Fibroblast of lung (primary cell): Measurements from ENCODE around the gene EEFSEC. TPM values are rescaled to one million over a fixed set of nuclear protein-coding genes. Genes with fewer than 3 reads are reported as not detected.

Source experiments
- DNase-seq, 2 donors: peaks; one replicate each; pipeline versions ENCODE4 v3.0.0 to v3.0.0-alpha.2; 2010; ENCODE audit warnings: low read depth in 2 of 2
- H2AFZ ChIP-seq: 2 replicates; pipeline ENCODE4 v1.5.1; 2012; ENCODE audit warnings: low read length, control low read depth, inconsistent platforms
- H3K27ac ChIP-seq: 2 replicates; pipeline ENCODE4 v1.5.1; 2011; ENCODE audit warnings: low read length, control low read depth; ENCODE audit not compliant: insufficient read depth
- H3K27me3 ChIP-seq: 2 replicates; pipeline ENCODE4 v1.5.1; 2011; ENCODE audit warnings: mild to moderate bottlenecking, low read length; ENCODE audit not compliant: control insufficient read depth, insufficient read depth
- H3K36me3 ChIP-seq: 2 replicates; pipeline ENCODE4 v1.5.1; 2011; ENCODE audit warnings: low read length; ENCODE audit not compliant: control insufficient read depth, insufficient read depth
- H3K4me1 ChIP-seq: 2 replicates; pipeline ENCODE4 v1.5.1; 2011; ENCODE audit warnings: low read length; ENCODE audit not compliant: control insufficient read depth, insufficient read depth; ENCODE audit errors: extremely low read depth
- H3K4me2 ChIP-seq: 2 replicates; pipeline ENCODE4 v1.5.1; 2011; ENCODE audit warnings: low read length, control low read depth; ENCODE audit not compliant: insufficient read depth; ENCODE audit errors: extremely low read depth
- H3K4me3 ChIP-seq, 4 experiments: fragments of 200-600 bp in 1 of 4; sonication (generic) in 1 of 4; replicated peaks in 1 of 4; 2 replicates each; pipeline ENCODE4 v1.5.1; 2011 to 2016; ENCODE audit warnings: low read length in 4 of 4, low read depth in 3 of 4, mild to moderate bottlenecking in 3 of 4, control low read depth in 2 of 4, inconsistent platforms in 1 of 4, mixed read lengths in 1 of 4; ENCODE audit not compliant: insufficient read depth in 1 of 4; ENCODE audit errors: control extremely low read depth in 1 of 4
- H3K79me2 ChIP-seq: 2 replicates; pipeline ENCODE4 v1.5.1; 2012; ENCODE audit warnings: mild to moderate bottlenecking, low read length, inconsistent platforms; ENCODE audit not compliant: control insufficient read depth, insufficient read depth
- H3K9ac ChIP-seq: 2 replicates; pipeline ENCODE4 v1.5.1; 2011; ENCODE audit warnings: mild to moderate bottlenecking, low read length, control low read depth; ENCODE audit not compliant: insufficient read depth
- H3K9me3 ChIP-seq: 2 replicates; pipeline ENCODE4 v1.5.1; 2012; ENCODE audit warnings: low read depth, low read length; ENCODE audit not compliant: control insufficient read depth, insufficient read depth
- H4K20me1 ChIP-seq: 2 replicates; pipeline ENCODE4 v1.5.1; 2011; ENCODE audit warnings: low read length; ENCODE audit not compliant: control insufficient read depth, insufficient read depth; ENCODE audit errors: extremely low read depth
- EZH2 ChIP-seq: IDR thresholded peaks from 2 replicates; pipeline ENCODE4 v1.5.1; 2012; ENCODE audit warnings: low read length, control low read depth, mild to moderate bottlenecking; ENCODE audit errors: missing control alignments
- polyA plus RNA-seq, 2 donors: library from polyadenylated mRNA; depleted of rRNA in 1 of 2; stranded (reverse) in 1 of 2; unstranded in 1 of 2; fragments of >200 nt; gene quantifications; 2 replicates each; pipeline ENCODE4 v1.2.1, GENCODE V29; 2011 to 2012; ENCODE audit warnings: missing spikeins in 1 of 2
- total RNA-seq: library from RNA; depleted of rRNA; stranded (reverse); fragments of >200 nt; gene quantifications from 2 replicates; pipeline ENCODE4 v1.2.1, GENCODE V29; 2014
- TF ChIP-seq, protein P1 (sequence below), 2 donors: IDR thresholded peaks in 1 of 2; conservative IDR thresholded peaks in 1 of 2; 1 replicate in 1 of 2; 2 replicates in 1 of 2; pipeline ENCODE4 v1.5.1; 2011 to 2012; ENCODE audit warnings: low read length in 2 of 2, control low read depth in 1 of 2, inconsistent platforms in 1 of 2, low read depth in 1 of 2, mild to moderate bottlenecking in 1 of 2

Gene EEFSEC
- total and polyA plus RNA-seq, 2 donors (not counting 1 experiment from before 2014, with no cell fraction given), result 2.6 to 5.0 TPM

DNA sequence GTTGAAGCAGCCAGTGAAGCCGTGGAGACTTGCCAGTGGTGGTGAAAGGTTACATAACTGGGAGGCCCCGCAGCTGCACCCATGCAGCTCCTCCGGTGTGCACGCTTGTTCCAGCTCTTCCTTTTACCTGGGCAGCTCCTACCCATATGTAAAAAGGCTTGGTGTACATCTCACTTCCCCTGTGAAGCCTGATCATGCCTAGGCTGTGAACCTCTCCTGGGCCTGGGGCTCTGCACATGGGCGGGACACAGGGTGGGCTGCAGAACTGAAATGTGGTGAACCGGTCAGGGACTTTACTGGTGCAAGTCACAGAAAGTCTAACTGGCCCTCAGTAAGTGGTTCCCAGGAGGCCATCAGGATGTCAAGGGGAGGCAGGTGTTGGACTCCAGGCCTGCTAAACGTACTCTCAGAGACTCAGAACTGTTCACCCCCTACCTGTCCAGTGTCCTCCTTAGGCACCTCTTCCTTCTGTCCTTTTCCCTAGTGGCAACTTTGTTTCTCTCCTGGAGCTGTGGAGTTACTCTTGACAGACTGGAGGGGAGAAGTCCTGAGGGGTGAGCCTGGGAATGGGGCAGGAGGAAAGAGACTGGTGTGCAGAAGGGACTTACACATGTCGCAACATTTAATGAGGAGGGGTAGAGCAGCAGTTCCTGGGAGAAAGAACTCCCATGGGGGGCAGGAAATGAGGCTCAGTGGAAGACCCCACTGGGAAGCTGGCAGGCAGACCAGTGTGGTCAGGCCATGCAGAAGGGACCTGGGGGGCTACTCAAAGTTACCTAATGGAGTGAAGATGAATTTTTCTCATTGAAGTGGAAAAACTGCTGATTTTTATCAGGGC is 148.1 kb downstream of the EEFSEC start:
- no peaks in the 10 kb centered on the region for H3K27me3 ChIP-seq
- TF ChIP-seq EZH2, result no peak
- TF ChIP-seq, protein P1, sequence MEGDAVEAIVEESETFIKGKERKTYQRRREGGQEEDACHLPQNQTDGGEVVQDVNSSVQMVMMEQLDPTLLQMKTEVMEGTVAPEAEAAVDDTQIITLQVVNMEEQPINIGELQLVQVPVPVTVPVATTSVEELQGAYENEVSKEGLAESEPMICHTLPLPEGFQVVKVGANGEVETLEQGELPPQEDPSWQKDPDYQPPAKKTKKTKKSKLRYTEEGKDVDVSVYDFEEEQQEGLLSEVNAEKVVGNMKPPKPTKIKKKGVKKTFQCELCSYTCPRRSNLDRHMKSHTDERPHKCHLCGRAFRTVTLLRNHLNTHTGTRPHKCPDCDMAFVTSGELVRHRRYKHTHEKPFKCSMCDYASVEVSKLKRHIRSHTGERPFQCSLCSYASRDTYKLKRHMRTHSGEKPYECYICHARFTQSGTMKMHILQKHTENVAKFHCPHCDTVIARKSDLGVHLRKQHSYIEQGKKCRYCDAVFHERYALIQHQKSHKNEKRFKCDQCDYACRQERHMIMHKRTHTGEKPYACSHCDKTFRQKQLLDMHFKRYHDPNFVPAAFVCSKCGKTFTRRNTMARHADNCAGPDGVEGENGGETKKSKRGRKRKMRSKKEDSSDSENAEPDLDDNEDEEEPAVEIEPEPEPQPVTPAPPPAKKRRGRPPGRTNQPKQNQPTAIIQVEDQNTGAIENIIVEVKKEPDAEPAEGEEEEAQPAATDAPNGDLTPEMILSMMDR (conservative IDR thresholded peaks at IDR 0.05 in 1 of 2, IDR thresholded peaks at IDR 0.05 in 1 of 2; ENCODE audit: low read depth in 1 of 2, low read length in 2 of 2), result no peak
- H3K36me3 ChIP-seq, result no peaks in the 10 kb centered on the region
- no peak for DNase-seq
- no peak overlapping the region for H3K27ac ChIP-seq
- H2AFZ ChIP-seq, result no peak overlapping the region
- H3K4me1 ChIP-seq, result no peaks in the 10 kb centered on the region
- no peaks in the 10 kb centered on the region for H3K9me3 ChIP-seq
- no peak overlapping the region for H3K4me2 ChIP-seq
- no peaks in the 10 kb centered on the region for H3K79me2 ChIP-seq
- no peak overlapping the region for H3K4me3 ChIP-seq
- H4K20me1 ChIP-seq, result no peaks in the 10 kb centered on the region
- H3K9ac ChIP-seq, result no peak overlapping the region

GRCh38 chr3:128306481-128306880 is 153.2 kb downstream of the EEFSEC start:
- Histone ChIP-seq H3K27ac (no peak overlapping the region), H3K4me1 (no peaks in the 10 kb centered on the region), H3K79me2 (no peaks in the 10 kb centered on the region), H3K9me3 (no peaks in the 10 kb centered on the region), H3K4me2 (no peak overlapping the region), H3K36me3 (no peaks in the 10 kb centered on the region), H4K20me1 (no peaks in the 10 kb centered on the region), H3K4me3 (no peak overlapping the region), H3K27me3 (no peaks in the 10 kb centered on the region), H2AFZ (no peak overlapping the region), H3K9ac (no peak overlapping the region)
- TF ChIP-seq, protein P1 (conservative IDR thresholded peaks at IDR 0.05 in 1 of 2, IDR thresholded peaks at IDR 0.05 in 1 of 2; ENCODE audit: low read depth in 1 of 2, low read length in 2 of 2), result no peak
- TF ChIP-seq EZH2, result no peak
- no peak for DNase-seq

DNA sequence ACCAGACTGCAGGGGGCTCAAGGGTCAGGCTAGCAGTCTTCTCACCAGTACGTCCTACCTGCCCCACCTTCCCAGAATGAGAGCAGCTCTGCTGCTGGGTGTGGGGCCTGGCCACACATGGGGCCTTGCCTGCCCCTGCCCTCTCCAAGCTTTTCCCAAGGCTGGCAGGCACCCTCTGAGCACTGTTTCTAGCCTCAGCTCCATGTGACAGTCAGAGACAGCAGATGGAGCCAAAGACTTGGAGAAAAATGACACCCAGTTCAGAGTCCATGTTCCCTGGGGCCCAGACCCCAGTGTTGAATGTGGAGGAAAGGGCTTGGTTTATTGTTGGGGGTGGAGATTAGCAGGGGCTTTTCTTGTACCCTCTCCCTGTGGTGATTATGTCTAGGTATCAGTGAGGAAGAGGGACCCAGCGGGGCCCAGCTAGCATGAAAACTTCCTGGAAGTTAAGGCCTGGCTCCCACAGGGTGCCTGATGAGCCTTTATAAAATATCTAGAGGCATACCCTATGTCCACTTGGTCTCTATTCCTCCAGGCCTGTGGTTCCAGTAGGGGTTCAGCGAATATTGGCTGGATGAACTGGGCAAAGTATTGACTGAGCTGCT is 153.8 kb downstream of the EEFSEC start:
- TF ChIP-seq, protein P1 (conservative IDR thresholded peaks at IDR 0.05 in 1 of 2, IDR thresholded peaks at IDR 0.05 in 1 of 2; ENCODE audit: low read depth in 1 of 2, low read length in 2 of 2), result no peak
- TF ChIP-seq EZH2, result no peak
- Histone ChIP-seq H3K9ac (no peak overlapping the region), H3K4me1 (no peaks in the 10 kb centered on the region), H3K27ac (no peak overlapping the region), H3K9me3 (no peaks in the 10 kb centered on the region), H3K4me2 (no peak overlapping the region), H3K36me3 (no peaks in the 10 kb centered on the region), H3K79me2 (no peaks in the 10 kb centered on the region), H4K20me1 (no peaks in the 10 kb centered on the region), H2AFZ (no peak overlapping the region), H3K27me3 (no peaks in the 10 kb centered on the region), H3K4me3 (no peak overlapping the region)
- no peak for DNase-seq
